Heart left ventricle (tissue), 16 donors: ENCODE measurements around the gene C18orf54. TPM values are rescaled to one million over a fixed set of nuclear protein-coding genes. Genes with fewer than 3 reads are reported as not detected.

Source experiments
- ATAC-seq, 4 donors: fragments of 200-7000 bp; cut with Tn5 transposase; one replicate each; pipeline ENCODE4 v1.9.1; 2020 to 2022; ENCODE audit warnings: moderate library complexity in 4 of 4, mild to moderate bottlenecking in 3 of 4, moderate number of reproducible peaks in 1 of 4
- DNase-seq, 5 donors: peaks; one replicate each; pipeline ENCODE4 v3.0.0-alpha.2; 2020
- H3K27ac ChIP-seq, 12 donors: fragments of 200-600 bp; sonication (generic) in 4 of 12; one replicate each; pipeline versions ENCODE4 v1.5.0 to v1.8.0; 2016 to 2022; ENCODE audit warnings: mild to moderate bottlenecking in 2 of 12
- H3K27me3 ChIP-seq, 9 donors: fragments of 200-600 bp; sonication (generic) in 2 of 9; one replicate each; pipeline versions ENCODE4 v1.5.1 to v1.8.0; 2016 to 2022; ENCODE audit warnings: mild to moderate bottlenecking in 3 of 9
- H3K36me3 ChIP-seq, 9 donors: fragments of 200-600 bp; sonication (generic) in 2 of 9; one replicate each; pipeline versions ENCODE4 v1.5.0 to v1.8.0; 2018 to 2022; ENCODE audit warnings: mild to moderate bottlenecking in 2 of 9
- H3K4me1 ChIP-seq, 12 donors: fragments of 200-600 bp; sonication (generic) in 4 of 12; one replicate each; pipeline versions ENCODE4 v1.5.0 to v1.8.0; 2016 to 2022; ENCODE audit warnings: mild to moderate bottlenecking in 3 of 12
- H3K4me3 ChIP-seq, 12 donors: fragments of 200-600 bp; sonication (generic) in 4 of 12; one replicate each; pipeline versions ENCODE4 v1.5.0 to v1.8.0; 2017 to 2022; ENCODE audit warnings: mild to moderate bottlenecking in 9 of 12, moderate library complexity in 4 of 12
- H3K9me3 ChIP-seq, 12 donors: fragments of 200-600 bp; sonication (generic) in 4 of 12; one replicate each; pipeline versions ENCODE4 v1.5.0 to v1.8.0; 2016 to 2022; ENCODE audit warnings: mild to moderate bottlenecking in 1 of 12
- CTCF ChIP-seq, 12 donors: fragments of 200-600 bp; sonication (generic) in 4 of 12; IDR thresholded peaks; one replicate each; pipeline versions ENCODE4 v1.5.0 to v1.8.0; 2018 to 2022; ENCODE audit warnings: antibody characterized with exemption in 12 of 12, mild to moderate bottlenecking in 5 of 12
- POLR2A ChIP-seq, 2 donors: fragments of 450-650 bp; IDR thresholded peaks; one replicate each; pipeline ENCODE4 v1.6.1; 2017; ENCODE audit warnings: antibody characterized with exemption in 2 of 2, mild to moderate bottlenecking in 2 of 2, moderate library complexity in 2 of 2
- WGBS, 4 donors: extraction: QIAGEN DNeasy Blood & Tissue Kit in 2 of 4; methylation state at CpG; one replicate each; pipeline versions ENCODE4 v1.1.5 to v1.1.7; 2013 to 2018; 5-methylcytosine and 5-hydroxymethylcytosine counted together
- intact Hi-C, 10 donors: fragments of 100-400 bp; cut with DNase I; formaldehyde crosslinking; loops; one replicate each; pipeline versions ENCODE4 v1.11.1 to v1.14.2; 2022
- polyA plus RNA-seq, 2 donors: library from polyadenylated mRNA; stranded (reverse); fragments of 200-250 nt; gene quantifications; one replicate each; pipeline ENCODE4 v1.2.3, GENCODE V29; 2013
- total RNA-seq, 9 donors: library from RNA; depleted of rRNA in 2 of 9; stranded (reverse); fragments of >200 nt in 2 of 9; fragmentation: NEBNext Ultra II Directional in 3 of 9; extraction: Animal tissue kit (Norgen Biotek cat#: 25700) in 3 of 9; gene quantifications; one replicate each; pipeline versions ENCODE4 v1.1.0 to v1.2.4, GENCODE V29; 2016 to 2023
- donor health status: ischemic (EF 13 %, LVEDD 7.1; RV severe dilation, severe dysfunction).
- donor health status: healthy with polysubstance abuse.
- donor health status: DM: no; HTN: yes; CAD: no.
- donor health status: DM: no; HTN: no; CAD: no.
- donor health status: ischemic (EF 25% LVEDD 6.9; RV normal size, moderate dysfunction).
- donor health status: ischemic (EF 25% LVEDD 5.7; RV mildly dilated, moderate dysfunction).
- donor health status: healthy.
- donor health status: DM: yes; HTN: yes; CAD: no.
- donor health status: ischemic (EF 35%, LVEDD 5.7; RV mildly dilated, moderate dysfunction).
- donor health status: nonischemic (EF 11% LVEDD 7.7; RV severe dilation, severe dysfunction).
- donor health status: DM: yes; HTN: yes; CAD: no.
- donor health status: PGD.
- donor health status: ischemic (EF 29% LVEDD 5.4; RV normal size, mild dysfunction).
- donor health status: nonischemic (EF 23%, LVEDD 6.1; RV moderate dilation, normal function).

Gene C18orf54
- total and polyA plus RNA-seq, 11 donors, result 0.46 to 2.4 (median 1.0) TPM

GRCh38 chr18:54411781-54412180 lies 54.1 kb downstream of the C18orf54 start:
- 88 to 94% (median 90%) methylated on average over 1 of the region's 1 CpG for WGBS, 4 donors
- Histone ChIP-seq H3K27me3 (peaks cover 0 to 4% (median 0%) of the 10 kb centered on the region in 9 donors), H3K36me3 (no peaks in the 10 kb centered on the region), H3K4me3 (no peak overlapping the region), H3K27ac (no peak overlapping the region), H3K4me1 (peaks cover 0 to 8% (median 0%) of the 10 kb centered on the region in 12 donors), H3K9me3 (no peaks in the 10 kb centered on the region)
- ATAC-seq, result no peak
- intact Hi-C loops, result no loop called here
- TF ChIP-seq POLR2A (IDR thresholded peaks at IDR 0.05), result no peak
- no peak for TF ChIP-seq CTCF (IDR thresholded peaks at IDR 0.05)
- no peak for DNase-seq

GRCh38 chr18:54415086-54415485 lies 57.4 kb downstream of the C18orf54 start:
- Histone ChIP-seq H3K27ac (no peak overlapping the region), H3K4me1 (peaks cover 0 to 12% (median 0%) of the 10 kb centered on the region in 12 donors), H3K4me3 (no peak overlapping the region), H3K36me3 (no peaks in the 10 kb centered on the region), H3K9me3 (no peaks in the 10 kb centered on the region), H3K27me3 (peaks cover 0 to 4% (median 0%) of the 10 kb centered on the region in 9 donors)
- WGBS, 4 donors, result 85 to 95% (median 90%) methylated on average over 2 of the region's 2 CpGs
- intact Hi-C loops, result no loop called here
- DNase-seq, result no peak
- ATAC-seq, result no peak
- no peak for TF ChIP-seq POLR2A (IDR thresholded peaks at IDR 0.05)

- ATAC-seq (peak in 3 of 4 donors; percentile 26 to 77 (median 41)), DNase-seq (no peak)
- no peak for TF ChIP-seq POLR2A (IDR thresholded peaks at IDR 0.05)
- no peak for TF ChIP-seq CTCF (IDR thresholded peaks at IDR 0.05)
- Histone ChIP-seq H3K4me3 (no peak overlapping the region), H3K4me1 (peaks cover 0 to 12% (median 0%) of the 10 kb centered on the region in 12 donors), H3K9me3 (no peaks in the 10 kb centered on the region), H3K27ac (peak overlapping the region in 4 of 12 donors; percentile 13 to 55 (median 14)), H3K36me3 (no peaks in the 10 kb centered on the region), H3K27me3 (peaks cover 0 to 4% (median 0%) of the 10 kb centered on the region in 9 donors)
- intact Hi-C loops, result no loop called here
- WGBS, 4 donors, result 44 to 61% (median 50%) methylated on average over 3 of the region's 3 CpGs
These were observed 58.7 kb downstream of the C18orf54 start for GRCh38 chr18:54416436-54416835.

GRCh38 chr18:54423831-54424230 lies 66.1 kb downstream of the C18orf54 start:
- TF ChIP-seq CTCF (IDR thresholded peaks at IDR 0.05) (no peak), POLR2A (IDR thresholded peaks at IDR 0.05) (no peak)
- 32 to 68% (median 38%) methylated on average over 2 of the region's 2 CpGs for WGBS, 4 donors
- H3K4me1 ChIP-seq, result no peaks in the 10 kb centered on the region
- DNase-seq (no peak), ATAC-seq (no peak)
- no peaks in the 10 kb centered on the region for H3K36me3 ChIP-seq
- H3K4me3 ChIP-seq, result no peak overlapping the region
- peaks cover 0 to 9% (median 0%) of the 10 kb centered on the region in 9 donors for H3K27me3 ChIP-seq
- intact Hi-C loops, result no loop called here
- H3K9me3 ChIP-seq, result no peaks in the 10 kb centered on the region
- H3K27ac ChIP-seq, result no peak overlapping the region

GRCh38 chr18:54426085-54426665 lies 68.5 kb downstream of the C18orf54 start:
- no peak overlapping the region for H3K4me3 ChIP-seq
- intact Hi-C loops, result no loop called here
- 70 to 86% (median 78%) methylated on average over 2 of the region's 2 CpGs for WGBS, 4 donors
- peaks cover 0 to 9% (median 0%) of the 10 kb centered on the region in 9 donors for H3K27me3 ChIP-seq
- ATAC-seq, result no peak
- TF ChIP-seq POLR2A (IDR thresholded peaks at IDR 0.05), result no peak
- TF ChIP-seq CTCF (IDR thresholded peaks at IDR 0.05), result no peak
- no peaks in the 10 kb centered on the region for H3K9me3 ChIP-seq
- no peaks in the 10 kb centered on the region for H3K36me3 ChIP-seq
- no peak overlapping the region for H3K27ac ChIP-seq
- H3K4me1 ChIP-seq, result no peaks in the 10 kb centered on the region
- no peak for DNase-seq
